SIG-M5 treated with dmso at 0.1 percent for 504 hours (cell line): Measurements from ENCODE around the gene ERC2.

Experiments
- DNase-seq: peaks from one replicate; lab custom pipeline; 2025; ENCODE audit not compliant: unreplicated experiment; lab: John Stamatoyannopoulos, UW

ERC2 gene

GRCh38 chr3:56428667-56429066, 39.6 kb downstream of the ERC2 start:
- DNase-seq: no peak

GRCh38 chr3:56424885-56425284, 43.4 kb downstream of the ERC2 start:
- no peak for DNase-seq

- DNase-seq: no peak
These were observed 43.9 kb downstream of the ERC2 start for GRCh38 chr3:56424336-56424735.

GRCh38 chr3:56423661-56424099, 44.6 kb downstream of the ERC2 start:
- no peak for DNase-seq

GRCh38 chr3:56422316-56422715, 46.0 kb downstream of the ERC2 start:
- no peak for DNase-seq

GRCh38 chr3:56421205-56421604, 47.1 kb downstream of the ERC2 start:
- DNase-seq: no peak

GRCh38 chr3:56415652-56416051, 52.6 kb downstream of the ERC2 start:
- no peak for DNase-seq

GRCh38 chr3:56413911-56414310, 54.4 kb downstream of the ERC2 start:
- no peak for DNase-seq

GRCh38 chr3:56411166-56411565, 57.1 kb downstream of the ERC2 start:
- no peak for DNase-seq

- no peak for DNase-seq
These were observed 57.7 kb downstream of the ERC2 start for GRCh38 chr3:56410576-56410975.

- no peak for DNase-seq
These were observed 58.5 kb downstream of the ERC2 start for GRCh38 chr3:56409790-56410189.

- DNase-seq: no peak
These were observed 59.5 kb downstream of the ERC2 start for GRCh38 chr3:56408761-56409196.

GRCh38 chr3:56406826-56407515, 61.3 kb downstream of the ERC2 start:
- no peak for DNase-seq

- DNase-seq: no peak
These were observed 63.4 kb downstream of the ERC2 start for GRCh38 chr3:56404884-56405283.

GRCh38 chr3:56398659-56399058, 69.6 kb downstream of the ERC2 start:
- DNase-seq: no peak

GRCh38 chr3:56397798-56398197, 70.5 kb downstream of the ERC2 start:
- DNase-seq: no peak

GRCh38 chr3:56389183-56389830, 79.0 kb downstream of the ERC2 start:
- DNase-seq: no peak

GRCh38 chr3:56383092-56383491, 85.2 kb downstream of the ERC2 start:
- DNase-seq: no peak

GRCh38 chr3:56379723-56380287, 88.5 kb downstream of the ERC2 start:
- DNase-seq: no peak

- peak; percentile 79 for DNase-seq
These were observed 92.6 kb downstream of the ERC2 start for GRCh38 chr3:56375654-56376053.

GRCh38 chr3:56373386-56373785, 94.9 kb downstream of the ERC2 start:
- no peak for DNase-seq

GRCh38 chr3:56370991-56371775, 97.1 kb downstream of the ERC2 start:
- no peak for DNase-seq
